GM06990 (cell line): Measurements from ENCODE around the gene ZC3HAV1.
"Not testable (repeated sequence)": the region's sequence is repeated elsewhere in the genome, so short reads cannot be mapped to it uniquely, and the experiment has no call there.

Experiments used
- DNase-seq: peaks from one replicate; pipeline ENCODE4 v3.0.0-alpha.2; 2011; ENCODE audit not compliant: insufficient read length; ENCODE audit errors: extremely low read depth
- H3K27me3 ChIP-seq: replicated peaks from 2 replicates; pipeline ENCODE4 v1.6.0; 2011; ENCODE audit warnings: low read length; ENCODE audit not compliant: control insufficient read depth, insufficient read depth
- H3K36me3 ChIP-seq: 2 replicates; pipeline ENCODE4 v1.5.1; 2011; ENCODE audit warnings: low read length; ENCODE audit not compliant: control insufficient read depth, insufficient read depth
- H3K4me3 ChIP-seq: replicated peaks from 2 replicates; pipeline ENCODE4 v1.5.1; 2011; ENCODE audit warnings: low read depth, mild to moderate bottlenecking, control low read depth, low read length
- CTCF ChIP-seq: IDR thresholded peaks from 2 replicates; pipeline ENCODE4 v1.5.1; 2011; ENCODE audit warnings: low read length, control low read depth, mild to moderate bottlenecking, inconsistent platforms; ENCODE audit not compliant: insufficient read depth, poor library complexity, severe bottlenecking

The ZC3HAV1 gene

GRCh38 chr7:139079861-139080260, 29.7 kb downstream of the ZC3HAV1 start:
- DNase-seq: no peak
- Histone ChIP-seq H3K36me3 (peaks cover 35% of the 10 kb centered on the region), H3K4me3 (no peak overlapping the region), H3K27me3 (no peaks in the 10 kb centered on the region)
- TF ChIP-seq CTCF: no peak

GRCh38 chr7:139078911-139079310, 30.6 kb downstream of the ZC3HAV1 start:
- Histone ChIP-seq H3K36me3 (peaks cover 31% of the 10 kb centered on the region), H3K27me3 (no peaks in the 10 kb centered on the region), H3K4me3 (no peak overlapping the region)
- no peak for TF ChIP-seq CTCF
- no peak for DNase-seq

- no peak for TF ChIP-seq CTCF
- H3K27me3 ChIP-seq: no peaks in the 10 kb centered on the region
- H3K4me3 ChIP-seq: no peak overlapping the region
- H3K36me3 ChIP-seq: peaks cover 30% of the 10 kb centered on the region
- no peak for DNase-seq
Measured at GRCh38 chr7:139078399-139078798, 31.1 kb downstream of the ZC3HAV1 start.

- DNase-seq, H3K27me3 ChIP-seq, H3K4me3 ChIP-seq: not testable (repeated sequence)
- peaks cover 31% of the 10 kb centered on the region for H3K36me3 ChIP-seq
Measured at GRCh38 chr7:139077706-139078105, 31.8 kb downstream of the ZC3HAV1 start.

GRCh38 chr7:139075871-139076686, 33.4 kb downstream of the ZC3HAV1 start:
- DNase-seq: no peak
- TF ChIP-seq CTCF: no peak
- Histone ChIP-seq H3K4me3 (no peak overlapping the region), H3K27me3 (no peaks in the 10 kb centered on the region), H3K36me3 (peaks cover 35% of the 10 kb centered on the region)

- DNase-seq: peak; percentile 18
- peaks cover 27% of the 10 kb centered on the region for H3K36me3 ChIP-seq
- peak; percentile 62 for TF ChIP-seq CTCF
- no peak overlapping the region for H3K4me3 ChIP-seq
- no peaks in the 10 kb centered on the region for H3K27me3 ChIP-seq
Measured at GRCh38 chr7:139075031-139075652, 34.4 kb downstream of the ZC3HAV1 start.
